Measurements from ENCODE around the gene BBS4. TPM values are rescaled to one million over a fixed set of nuclear protein-coding genes. Genes with fewer than 3 reads are reported as not detected.

The BBS4 gene
- total and polyA plus RNA-seq, 10 donors = 7.5 to 20.7 (median 13.4) TPM

- Histone ChIP-seq H3K4me1 (peaks cover 3 to 25% (median 13%) of the 10 kb centered on the region in 6 donors), H3K4me3 (no peak overlapping the region), H3K36me3 (peaks cover 0 to 87% (median 28%) of the 10 kb centered on the region in 6 donors), H3K9me3 (no peaks in the 10 kb centered on the region), H3K27ac (no peak overlapping the region), H3K27me3 (replicated peaks in 1 of 7) (no peaks in the 10 kb centered on the region)
- TF ChIP-seq POLR2AphosphoS5 (IDR thresholded peaks at IDR 0.05) (no peak), CTCF (IDR thresholded peaks at IDR 0.05 in 8 of 11, conservative IDR thresholded peaks at IDR 0.05 in 3 of 11) (no peak), POLR2A (IDR thresholded peaks at IDR 0.05) (no peak)
- intact Hi-C loops (cut with DNase I; ENCODE audit: low total_unique reads) = no loop called here
- DNase-seq = no peak
- WGBS, 5 donors = 91 to 100% (median 94%) methylated on average over 1 of the region's 1 CpG
These were observed 51.7 kb downstream of the BBS4 start for GRCh38 chr15:72737723-72738122.

GRCh38 chr15:72740219-72740618 is 54.2 kb downstream of the BBS4 start:
- H3K4me3 ChIP-seq = peak overlapping the region in 1 of 8 donors; percentile 1
- intact Hi-C loops (cut with DNase I; ENCODE audit: low total_unique reads) = no loop called here
- H3K27me3 ChIP-seq (replicated peaks in 1 of 7) = no peaks in the 10 kb centered on the region
- H3K27ac ChIP-seq = peak overlapping the region; percentile 8 to 77 (median 40)
- H3K4me1 ChIP-seq = peaks cover 3 to 25% (median 13%) of the 10 kb centered on the region in 6 donors
- 30 to 53% (median 44%) methylated on average over 1 of the region's 1 CpG for WGBS, 5 donors
- H3K36me3 ChIP-seq = peaks cover 0 to 74% (median 28%) of the 10 kb centered on the region in 6 donors
- DNase-seq = no peak
- no peak for TF ChIP-seq CTCF (IDR thresholded peaks at IDR 0.05 in 8 of 11, conservative IDR thresholded peaks at IDR 0.05 in 3 of 11)
- TF ChIP-seq POLR2AphosphoS5 (IDR thresholded peaks at IDR 0.05) = no peak
- no peak for TF ChIP-seq POLR2A (IDR thresholded peaks at IDR 0.05)
- no peaks in the 10 kb centered on the region for H3K9me3 ChIP-seq

- no peaks in the 10 kb centered on the region for H3K27me3 ChIP-seq (replicated peaks in 1 of 7)
- H3K36me3 ChIP-seq = peaks cover 0 to 65% (median 39%) of the 10 kb centered on the region in 6 donors
- H3K4me1 ChIP-seq = peaks cover 0 to 35% (median 19%) of the 10 kb centered on the region in 6 donors
- DNase-seq = no peak
- TF ChIP-seq POLR2AphosphoS5 (IDR thresholded peaks at IDR 0.05) = no peak
- no peak for TF ChIP-seq POLR2A (IDR thresholded peaks at IDR 0.05)
- no peak for TF ChIP-seq CTCF (IDR thresholded peaks at IDR 0.05 in 8 of 11, conservative IDR thresholded peaks at IDR 0.05 in 3 of 11)
- WGBS, 5 donors = 89 to 97% (median 95%) methylated on average over 2 of the region's 2 CpGs
- no peaks in the 10 kb centered on the region for H3K9me3 ChIP-seq
- no peak overlapping the region for H3K4me3 ChIP-seq
- no peak overlapping the region for H3K27ac ChIP-seq
- intact Hi-C loops (cut with DNase I; ENCODE audit: low total_unique reads) = no loop called here
These were observed 63.7 kb downstream of the BBS4 start for GRCh38 chr15:72749700-72750099.

- TF ChIP-seq POLR2AphosphoS5 (IDR thresholded peaks at IDR 0.05) (peak in 1 of 3 donors; percentile 38), POLR2A (IDR thresholded peaks at IDR 0.05) (no peak)
- H3K36me3 ChIP-seq = peaks cover 0 to 87% (median 59%) of the 10 kb centered on the region in 6 donors
- intact Hi-C loops (cut with DNase I; ENCODE audit: low total_unique reads) = no loop called here
- no peaks in the 10 kb centered on the region for H3K27me3 ChIP-seq (replicated peaks in 1 of 7)
- peak overlapping the region in 4 of 8 donors; percentile 13 to 50 (median 25) for H3K27ac ChIP-seq
- 36 to 49% (median 44%) methylated on average over 9 of the region's 9 CpGs for WGBS, 5 donors
- DNase-seq = no peak
- no peak overlapping the region for H3K4me3 ChIP-seq
- H3K9me3 ChIP-seq = no peaks in the 10 kb centered on the region
- H3K4me1 ChIP-seq = peaks cover 0 to 35% (median 19%) of the 10 kb centered on the region in 6 donors
These were observed 65.9 kb downstream of the BBS4 start for GRCh38 chr15:72751751-72752455.
